ENCODE results near the gene CYSLTR2. TPM values are rescaled to one million over a fixed set of nuclear protein-coding genes. Genes with fewer than 3 reads are reported as not detected.

Gene CYSLTR2
- total RNA-seq, 1 experiment from 2014 or later, result not detected

DNA sequence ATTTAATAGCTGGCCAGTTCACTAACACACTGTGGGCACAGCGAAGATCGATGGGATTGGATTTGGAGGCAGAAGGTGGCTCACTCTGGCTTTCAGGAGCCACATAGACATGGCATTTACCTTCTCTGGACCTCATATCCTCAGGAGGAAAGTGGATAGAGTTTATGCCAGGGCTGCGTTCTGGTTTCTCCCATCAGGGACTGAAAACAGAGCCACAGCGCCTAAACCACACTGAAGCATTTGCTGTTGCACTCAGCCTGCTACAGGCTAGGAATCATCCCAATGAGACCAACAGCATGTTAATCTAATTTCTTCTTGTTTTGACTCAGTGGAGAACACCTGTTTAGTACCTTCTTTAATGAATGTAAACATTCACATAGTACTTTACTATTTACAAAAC lies 1.6 kb downstream of the CYSLTR2 start:
- Mint-ChIP-seq H3K9me3 (no peaks in the 10 kb centered on the region), H3K36me3 (no peaks in the 10 kb centered on the region), H3K4me3 (no peak overlapping the region), H3K27ac (no peak overlapping the region), H3K27me3 (ENCODE audit: low read depth) (no peaks in the 10 kb centered on the region), H3K4me1 (peaks cover 12% of the 10 kb centered on the region)
- no peak for DNase-seq (ENCODE audit: low spot score)
- POLR2A ChIA-PET, result no interaction called here
- ATAC-seq, result no peak
- CTCF ChIA-PET, result no interaction called here
- no peak for TF ChIP-seq ZNF671 (CRISPR knock-in tag; IDR thresholded peaks at IDR 0.05)
- no peak for TF ChIP-seq TEAD1 (CRISPR knock-in tag; IDR thresholded peaks at IDR 0.05)
- TF ChIP-seq NFE2L1 (CRISPR knock-in tag; IDR thresholded peaks at IDR 0.05), result no peak
- TF ChIP-seq, protein P1, sequence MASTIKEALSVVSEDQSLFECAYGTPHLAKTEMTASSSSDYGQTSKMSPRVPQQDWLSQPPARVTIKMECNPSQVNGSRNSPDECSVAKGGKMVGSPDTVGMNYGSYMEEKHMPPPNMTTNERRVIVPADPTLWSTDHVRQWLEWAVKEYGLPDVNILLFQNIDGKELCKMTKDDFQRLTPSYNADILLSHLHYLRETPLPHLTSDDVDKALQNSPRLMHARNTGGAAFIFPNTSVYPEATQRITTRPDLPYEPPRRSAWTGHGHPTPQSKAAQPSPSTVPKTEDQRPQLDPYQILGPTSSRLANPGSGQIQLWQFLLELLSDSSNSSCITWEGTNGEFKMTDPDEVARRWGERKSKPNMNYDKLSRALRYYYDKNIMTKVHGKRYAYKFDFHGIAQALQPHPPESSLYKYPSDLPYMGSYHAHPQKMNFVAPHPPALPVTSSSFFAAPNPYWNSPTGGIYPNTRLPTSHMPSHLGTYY (CRISPR knock-in tag; IDR thresholded peaks at IDR 0.05), result no peak
- no peak for TF ChIP-seq EMX1 (CRISPR knock-in tag; IDR thresholded peaks at IDR 0.05)
- TF ChIP-seq JAZF1 (CRISPR knock-in tag; IDR thresholded peaks at IDR 0.05), result no peak
- TF ChIP-seq ETV6 (CRISPR knock-in tag; IDR thresholded peaks at IDR 0.05), result no peak
- no peak for TF ChIP-seq CTCF (IDR thresholded peaks at IDR 0.05)
- no peak for TF ChIP-seq NFYB (CRISPR knock-in tag; conservative IDR thresholded peaks at IDR 0.05; ENCODE audit: low read depth)
- no peak for TF ChIP-seq NR1H2 (CRISPR knock-in tag; IDR thresholded peaks at IDR 0.05)
- TF ChIP-seq NR3C1 (CRISPR knock-in tag; conservative IDR thresholded peaks at IDR 0.05; ENCODE audit: low read depth), result no peak
- TF ChIP-seq USF1 (CRISPR knock-in tag; IDR thresholded peaks at IDR 0.05), result no peak
- no peak for TF ChIP-seq GTF2I (CRISPR knock-in tag; conservative IDR thresholded peaks at IDR 0.05)

- ChIA-PET POLR2A (no interaction called here), CTCF (no interaction called here)
- no peak overlapping the region for H3K27ac Mint-ChIP-seq
- ATAC-seq (no peak), DNase-seq (ENCODE audit: low spot score) (no peak)
- H3K4me1 Mint-ChIP-seq, result peaks cover 12% of the 10 kb centered on the region
- H3K9me3 Mint-ChIP-seq, result no peaks in the 10 kb centered on the region
- H3K4me3 Mint-ChIP-seq, result no peak overlapping the region
- H3K36me3 Mint-ChIP-seq, result no peaks in the 10 kb centered on the region
- no peaks in the 10 kb centered on the region for H3K27me3 Mint-ChIP-seq (ENCODE audit: low read depth)
- no peak for TF ChIP-seq ATF6 (CRISPR knock-in tag; IDR thresholded peaks at IDR 0.05)
- TF ChIP-seq GTF2I (CRISPR knock-in tag; conservative IDR thresholded peaks at IDR 0.05), result no peak
- no peak for TF ChIP-seq ESRRA (CRISPR knock-in tag; IDR thresholded peaks at IDR 0.05; ENCODE audit: borderline replicate concordance)
- TF ChIP-seq OVOL2 (CRISPR knock-in tag; IDR thresholded peaks at IDR 0.05; ENCODE audit: borderline replicate concordance), result no peak
- TF ChIP-seq JAZF1 (CRISPR knock-in tag; IDR thresholded peaks at IDR 0.05), result no peak
- TF ChIP-seq TCF7 (CRISPR knock-in tag; IDR thresholded peaks at IDR 0.05; ENCODE audit: low read depth), result no peak
- TF ChIP-seq ZNF219 (CRISPR knock-in tag; IDR thresholded peaks at IDR 0.05; ENCODE audit: borderline replicate concordance), result no peak
- TF ChIP-seq SMAD4 (CRISPR knock-in tag; IDR thresholded peaks at IDR 0.05), result no peak
- no peak for TF ChIP-seq ZNF138 (CRISPR knock-in tag; conservative IDR thresholded peaks at IDR 0.05)
- TF ChIP-seq AFF4 (CRISPR knock-in tag; IDR thresholded peaks at IDR 0.05; ENCODE audit: borderline replicate concordance), result no peak
- no peak for TF ChIP-seq ZNF416 (CRISPR knock-in tag; IDR thresholded peaks at IDR 0.05)
- TF ChIP-seq, protein P2, sequence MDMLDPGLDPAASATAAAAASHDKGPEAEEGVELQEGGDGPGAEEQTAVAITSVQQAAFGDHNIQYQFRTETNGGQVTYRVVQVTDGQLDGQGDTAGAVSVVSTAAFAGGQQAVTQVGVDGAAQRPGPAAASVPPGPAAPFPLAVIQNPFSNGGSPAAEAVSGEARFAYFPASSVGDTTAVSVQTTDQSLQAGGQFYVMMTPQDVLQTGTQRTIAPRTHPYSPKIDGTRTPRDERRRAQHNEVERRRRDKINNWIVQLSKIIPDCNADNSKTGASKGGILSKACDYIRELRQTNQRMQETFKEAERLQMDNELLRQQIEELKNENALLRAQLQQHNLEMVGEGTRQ (CRISPR knock-in tag; IDR thresholded peaks at IDR 0.05), result no peak
- TF ChIP-seq NR2C2 (CRISPR knock-in tag; IDR thresholded peaks at IDR 0.05), result no peak
- TF ChIP-seq, protein P3, sequence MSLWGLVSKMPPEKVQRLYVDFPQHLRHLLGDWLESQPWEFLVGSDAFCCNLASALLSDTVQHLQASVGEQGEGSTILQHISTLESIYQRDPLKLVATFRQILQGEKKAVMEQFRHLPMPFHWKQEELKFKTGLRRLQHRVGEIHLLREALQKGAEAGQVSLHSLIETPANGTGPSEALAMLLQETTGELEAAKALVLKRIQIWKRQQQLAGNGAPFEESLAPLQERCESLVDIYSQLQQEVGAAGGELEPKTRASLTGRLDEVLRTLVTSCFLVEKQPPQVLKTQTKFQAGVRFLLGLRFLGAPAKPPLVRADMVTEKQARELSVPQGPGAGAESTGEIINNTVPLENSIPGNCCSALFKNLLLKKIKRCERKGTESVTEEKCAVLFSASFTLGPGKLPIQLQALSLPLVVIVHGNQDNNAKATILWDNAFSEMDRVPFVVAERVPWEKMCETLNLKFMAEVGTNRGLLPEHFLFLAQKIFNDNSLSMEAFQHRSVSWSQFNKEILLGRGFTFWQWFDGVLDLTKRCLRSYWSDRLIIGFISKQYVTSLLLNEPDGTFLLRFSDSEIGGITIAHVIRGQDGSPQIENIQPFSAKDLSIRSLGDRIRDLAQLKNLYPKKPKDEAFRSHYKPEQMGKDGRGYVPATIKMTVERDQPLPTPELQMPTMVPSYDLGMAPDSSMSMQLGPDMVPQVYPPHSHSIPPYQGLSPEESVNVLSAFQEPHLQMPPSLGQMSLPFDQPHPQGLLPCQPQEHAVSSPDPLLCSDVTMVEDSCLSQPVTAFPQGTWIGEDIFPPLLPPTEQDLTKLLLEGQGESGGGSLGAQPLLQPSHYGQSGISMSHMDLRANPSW (CRISPR knock-in tag; conservative IDR thresholded peaks at IDR 0.05; ENCODE audit: low read depth), result no peak
Measured at GRCh38 chr13:48656608-48657007, 2.9 kb downstream of the CYSLTR2 start.

Data from WTC11 (cell line).